ENCODE data around the gene SMARCD1. TPM values are rescaled to one million over a fixed set of nuclear protein-coding genes. Genes with fewer than 3 reads are reported as not detected.

SMARCD1 gene
- total and polyA plus RNA-seq, 9 of the 15 experiments (the other 6 are each of a cell fraction or from before 2014, with no cell fraction given) = 0.86 to 91.7 (median 48.0) TPM

DNA sequence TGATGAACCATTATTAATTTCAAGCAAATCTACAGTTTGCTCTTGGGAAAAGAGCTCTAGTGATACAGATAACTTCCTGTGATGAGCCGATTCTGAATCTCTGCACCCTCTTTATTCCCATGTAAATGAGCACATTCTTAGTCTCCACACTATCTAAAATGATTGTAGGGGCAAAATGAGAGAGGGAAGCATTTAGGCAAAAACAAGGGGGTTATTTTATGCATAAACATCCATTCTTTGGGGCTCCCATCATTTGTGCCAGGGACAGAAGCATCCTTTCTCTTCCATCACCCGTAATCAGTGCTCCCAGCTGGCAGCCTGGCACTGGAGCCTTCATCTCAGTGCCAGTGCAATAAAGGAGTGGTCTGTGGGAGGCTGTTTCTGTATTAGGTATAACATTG, 17.0 kb downstream of the SMARCD1 start:
- in situ Hi-C loops (cut with MboI) = no loop called here

More for the DNA sequence above, 17.0 kb downstream of the SMARCD1 start:
- Histone ChIP-seq H3K9me1 (ENCODE audit: control insufficient read depth, insufficient read depth, low read length) (no peaks in the 10 kb centered on the region), H3K27me3 (ENCODE audit: control insufficient read depth in 2 of 2, insufficient read depth in 2 of 2, low read length in 2 of 2) (no peaks in the 10 kb centered on the region), H3K4me2 (ENCODE audit: insufficient read depth, low read length) (no peak overlapping the region), H3K36me3 (ENCODE audit: control insufficient read depth, insufficient read depth, low read length) (peaks cover 36% of the 10 kb centered on the region), H2AFZ (ENCODE audit: low read depth, low read length) (no peak overlapping the region), H3K4me3 (no peak overlapping the region), H4K20me1 (replicated peaks; ENCODE audit: control insufficient read depth, insufficient read depth, low read length) (no peaks in the 10 kb centered on the region), H3K9ac (ENCODE audit: insufficient read depth in 1 of 2, low read depth in 2 of 2, low read length in 2 of 2) (no peak overlapping the region), H3K9me3 (replicated peaks; ENCODE audit: control insufficient read depth, insufficient read depth, low read depth, low read length) (no peaks in the 10 kb centered on the region), H3K79me2 (ENCODE audit: control insufficient read depth, insufficient read depth, low read length) (no peaks in the 10 kb centered on the region), H3K4me1 (replicated peaks in 1 of 2; ENCODE audit: control insufficient read depth in 2 of 2, insufficient read depth in 2 of 2, low read length in 2 of 2) (peaks cover 16% of the 10 kb centered on the region in 2 experiments), H3K27ac (ENCODE audit: extremely low read depth, low read depth, low read length) (no peak overlapping the region)
- ATAC-seq = no peak
- WGBS (ENCODE audit: insufficient coverage, low coverage, missing lambda C conversion rate) = 88% methylated on average over 2 of the region's 2 CpGs
- intact Hi-C loops (cut with micrococcal nuclease) = no loop called here
- no peak for DNase-seq (ENCODE audit: extremely low read depth in 1 of 4, low spot score in 3 of 4)
- TF ChIP-seq CHD1 (IDR thresholded peaks at IDR 0.05; ENCODE audit: low read length) = no peak
- TF ChIP-seq TARDBP (IDR thresholded peaks at IDR 0.05) = no peak
- TF ChIP-seq BHLHE40 (IDR thresholded peaks at IDR 0.05; ENCODE audit: low read length) = no peak
- TF ChIP-seq, protein P1, sequence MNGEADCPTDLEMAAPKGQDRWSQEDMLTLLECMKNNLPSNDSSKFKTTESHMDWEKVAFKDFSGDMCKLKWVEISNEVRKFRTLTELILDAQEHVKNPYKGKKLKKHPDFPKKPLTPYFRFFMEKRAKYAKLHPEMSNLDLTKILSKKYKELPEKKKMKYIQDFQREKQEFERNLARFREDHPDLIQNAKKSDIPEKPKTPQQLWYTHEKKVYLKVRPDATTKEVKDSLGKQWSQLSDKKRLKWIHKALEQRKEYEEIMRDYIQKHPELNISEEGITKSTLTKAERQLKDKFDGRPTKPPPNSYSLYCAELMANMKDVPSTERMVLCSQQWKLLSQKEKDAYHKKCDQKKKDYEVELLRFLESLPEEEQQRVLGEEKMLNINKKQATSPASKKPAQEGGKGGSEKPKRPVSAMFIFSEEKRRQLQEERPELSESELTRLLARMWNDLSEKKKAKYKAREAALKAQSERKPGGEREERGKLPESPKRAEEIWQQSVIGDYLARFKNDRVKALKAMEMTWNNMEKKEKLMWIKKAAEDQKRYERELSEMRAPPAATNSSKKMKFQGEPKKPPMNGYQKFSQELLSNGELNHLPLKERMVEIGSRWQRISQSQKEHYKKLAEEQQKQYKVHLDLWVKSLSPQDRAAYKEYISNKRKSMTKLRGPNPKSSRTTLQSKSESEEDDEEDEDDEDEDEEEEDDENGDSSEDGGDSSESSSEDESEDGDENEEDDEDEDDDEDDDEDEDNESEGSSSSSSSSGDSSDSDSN (IDR thresholded peaks at IDR 0.05; ENCODE audit: borderline replicate concordance in 1 of 2, low read depth in 2 of 2, low read length in 2 of 2) = no peak
- no peak for TF ChIP-seq CREB1 (IDR thresholded peaks at IDR 0.05)
- no peak for TF ChIP-seq CREB1 (CRISPR knock-in tag; IDR thresholded peaks at IDR 0.05)
- no peak for TF ChIP-seq CBX5 (IDR thresholded peaks at IDR 0.05; ENCODE audit: borderline replicate concordance, low read depth)
- no peak for TF ChIP-seq TCF15 (CRISPR knock-in tag; IDR thresholded peaks at IDR 0.05)
- TF ChIP-seq COPS2 (conservative IDR thresholded peaks at IDR 0.05) = no peak
- no peak for TF ChIP-seq DEAF1 (CRISPR knock-in tag; IDR thresholded peaks at IDR 0.05)
- no peak for FAIRE-seq
- ChIA-PET CTCF (ENCODE audit: low intra/inter-chr PET ratio) (interaction anchor here (1.4 kb wide), 1 partner anchor 74 kb away, joined by 3 read pairs; no protein-coding TSS in a partner anchor), POLR2A (interaction anchor here (0.6 to 1.5 kb wide), 4 partner anchors 9 to 132 kb away, joined by 3 to 4 read pairs (median 4); no protein-coding TSS in a partner anchor)
- no TSS peak for BruUV-seq (replicated peaks)

Measured in K562 (cell line).